Measurements from ENCODE around the gene CTSV. TPM values are rescaled to one million over a fixed set of nuclear protein-coding genes. Genes with fewer than 3 reads are reported as not detected.
"Not testable (repeated sequence)": the region's sequence is repeated elsewhere in the genome, so short reads cannot be mapped to it uniquely, and the experiment has no call there.

The CTSV gene
- total and polyA plus RNA-seq, 8 donors: 0.79 to 1.8 (median 0.99) TPM

DNA sequence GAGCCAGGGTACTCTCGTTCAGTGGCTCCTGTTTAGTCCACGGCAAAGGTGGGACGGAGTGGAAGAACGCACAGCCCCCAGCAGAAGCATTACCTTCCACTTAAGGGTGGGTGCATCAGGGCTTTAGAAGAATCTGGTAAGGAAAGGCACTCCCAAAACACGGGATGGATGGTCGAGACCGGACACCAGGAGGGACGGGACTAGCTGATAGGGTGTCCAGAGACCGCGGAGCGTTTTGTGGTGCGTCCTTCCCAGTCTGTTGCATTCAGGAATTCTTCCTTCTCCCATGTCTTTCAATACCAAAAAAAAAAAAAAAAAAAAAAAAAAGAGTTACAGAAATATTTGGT is 545 bp upstream of the CTSV start:
- no peak for FAIRE-seq
- peak; percentile 38 to 65 (median 54) for ATAC-seq
- Histone ChIP-seq H3K27ac (no peak overlapping the region), H3K4me1 (no peaks in the 10 kb centered on the region), H3K4me3 (peak overlapping the region; percentile 36 to 64 (median 45)), H3K27me3 (no peaks in the 10 kb centered on the region), H3K9me3 (no peaks in the 10 kb centered on the region), H3K36me3 (no peaks in the 10 kb centered on the region)
- WGBS, 2 donors: 2 to 3% methylated on average over 12 of the region's 12 CpGs
- intact Hi-C loops (cut with DNase I): no loop called here
- TF ChIP-seq, protein P1, sequence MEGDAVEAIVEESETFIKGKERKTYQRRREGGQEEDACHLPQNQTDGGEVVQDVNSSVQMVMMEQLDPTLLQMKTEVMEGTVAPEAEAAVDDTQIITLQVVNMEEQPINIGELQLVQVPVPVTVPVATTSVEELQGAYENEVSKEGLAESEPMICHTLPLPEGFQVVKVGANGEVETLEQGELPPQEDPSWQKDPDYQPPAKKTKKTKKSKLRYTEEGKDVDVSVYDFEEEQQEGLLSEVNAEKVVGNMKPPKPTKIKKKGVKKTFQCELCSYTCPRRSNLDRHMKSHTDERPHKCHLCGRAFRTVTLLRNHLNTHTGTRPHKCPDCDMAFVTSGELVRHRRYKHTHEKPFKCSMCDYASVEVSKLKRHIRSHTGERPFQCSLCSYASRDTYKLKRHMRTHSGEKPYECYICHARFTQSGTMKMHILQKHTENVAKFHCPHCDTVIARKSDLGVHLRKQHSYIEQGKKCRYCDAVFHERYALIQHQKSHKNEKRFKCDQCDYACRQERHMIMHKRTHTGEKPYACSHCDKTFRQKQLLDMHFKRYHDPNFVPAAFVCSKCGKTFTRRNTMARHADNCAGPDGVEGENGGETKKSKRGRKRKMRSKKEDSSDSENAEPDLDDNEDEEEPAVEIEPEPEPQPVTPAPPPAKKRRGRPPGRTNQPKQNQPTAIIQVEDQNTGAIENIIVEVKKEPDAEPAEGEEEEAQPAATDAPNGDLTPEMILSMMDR (IDR thresholded peaks at IDR 0.05): no peak
- DNase-seq: peak in 2 of 6 donors; percentile 9 to 42

DNA sequence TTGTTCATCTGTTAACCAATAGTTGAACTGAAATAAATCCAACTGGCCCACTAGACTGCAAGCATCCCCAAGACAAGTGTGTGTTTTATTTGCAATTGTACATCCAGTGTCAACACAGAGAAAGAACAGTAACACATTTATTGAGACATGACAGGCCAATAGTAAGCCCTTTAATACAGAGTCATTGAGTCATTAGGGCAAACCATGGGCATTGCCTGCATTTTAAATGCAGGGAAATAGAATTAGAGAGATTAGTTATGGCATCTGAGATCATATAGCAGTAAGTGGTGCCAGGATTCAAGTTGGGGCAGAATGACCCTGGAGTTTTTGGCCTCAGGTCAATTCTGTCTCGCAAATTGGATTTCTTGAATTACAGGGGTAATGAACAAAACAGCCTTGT is 15.4 kb downstream of the CTSV start:
- H3K9me3 ChIP-seq; H3K36me3 ChIP-seq; H3K27ac ChIP-seq; FAIRE-seq; ATAC-seq; H3K27me3 ChIP-seq; H3K4me3 ChIP-seq; DNase-seq; intact Hi-C loops (cut with DNase I); H3K4me1 ChIP-seq: not testable (repeated sequence)
- 66 to 88% methylated on average over 1 of the region's 1 CpG for WGBS, 2 donors

DNA sequence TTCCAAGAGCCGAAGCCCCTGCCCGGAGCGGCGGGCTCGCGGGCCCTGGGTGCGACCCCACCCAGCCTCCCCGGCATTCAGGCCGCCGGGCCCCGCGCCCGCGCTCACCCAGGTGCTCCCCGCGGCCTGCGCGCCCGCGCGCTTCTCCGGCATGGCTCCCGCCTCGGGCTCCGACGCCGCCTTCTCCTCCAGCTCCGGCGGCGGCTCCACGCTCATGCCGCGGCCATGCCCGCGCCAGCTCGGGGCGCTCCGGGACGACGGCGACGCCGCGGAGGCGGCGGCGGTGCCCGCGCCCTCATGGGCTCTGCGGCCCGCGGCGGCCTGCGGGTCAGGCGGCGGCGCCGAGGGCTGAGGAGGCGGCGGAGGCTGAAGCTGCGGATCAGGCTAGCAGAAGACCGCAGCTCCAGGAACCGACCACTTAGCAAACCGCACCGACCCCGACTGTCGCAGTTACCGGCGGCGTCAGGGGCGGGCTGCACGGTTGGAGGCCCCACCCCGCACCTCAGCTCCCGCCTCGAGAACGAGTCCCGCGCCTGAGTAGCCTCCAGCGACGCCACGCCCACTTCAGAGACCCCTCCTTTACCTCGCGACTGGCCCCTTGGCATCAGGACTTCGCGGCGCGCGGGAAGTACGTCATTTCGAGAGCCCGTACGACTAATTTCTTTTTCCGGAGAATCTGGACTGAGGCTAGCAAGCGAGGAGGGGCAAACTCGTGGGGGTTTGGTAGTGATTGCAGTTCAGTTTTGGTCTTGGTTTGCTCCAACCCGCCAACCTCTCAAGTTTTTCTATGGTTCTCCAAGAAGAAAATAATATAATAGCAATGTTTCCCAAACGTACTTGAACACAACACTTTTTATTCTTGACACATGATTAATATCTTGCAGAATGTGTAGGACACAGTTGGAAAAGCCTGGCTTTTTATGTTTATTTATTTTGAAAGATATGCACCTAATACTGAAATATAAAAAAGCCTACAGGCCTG is 25.5 kb downstream of the CTSV start:
- intact Hi-C loops (cut with DNase I); FAIRE-seq: not testable (repeated sequence)

DNA sequence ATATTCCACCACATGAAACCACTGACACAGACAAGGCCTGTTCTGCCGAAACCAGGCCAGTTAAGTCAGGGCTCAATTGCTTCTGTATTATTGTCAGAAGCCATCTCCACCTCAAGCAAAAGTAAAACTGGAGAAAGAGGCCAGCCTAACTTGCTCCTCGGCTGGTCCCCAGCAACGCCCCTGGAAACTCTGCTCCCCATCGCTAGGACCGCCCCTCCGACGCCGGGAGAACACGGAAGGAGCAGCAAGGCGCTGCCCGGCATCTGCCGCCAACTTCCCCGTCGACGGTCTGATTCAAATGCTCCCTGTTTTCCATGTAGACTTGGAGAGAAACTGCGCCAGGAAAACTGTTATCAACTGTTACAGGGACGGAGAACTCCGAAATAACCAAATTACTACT is 26.3 kb downstream of the CTSV start:
- ATAC-seq (peak; percentile 51 to 82 (median 73)), DNase-seq (peak in 1 of 6 donors; percentile 4)
- intact Hi-C loops (cut with DNase I); FAIRE-seq; H3K4me1 ChIP-seq; H3K27me3 ChIP-seq; H3K36me3 ChIP-seq; H3K9me3 ChIP-seq: not testable (repeated sequence)
- peak overlapping the region; percentile 26 to 79 (median 68) for H3K27ac ChIP-seq
- 0 to 1% methylated on average over 11 to 15 of the region's 18 CpGs for WGBS, 2 donors
- peak overlapping the region; percentile 28 to 58 (median 50) for H3K4me3 ChIP-seq

More for the DNA sequence above, 25.5 kb downstream of the CTSV start:
- DNase-seq: peak; percentile 61 to 83 (median 75)
- Histone ChIP-seq H3K4me3 (peak overlapping the region; percentile 44 to 58 (median 50)), H3K27ac (peak overlapping the region; percentile 57 to 79 (median 74))
- not testable (repeated sequence) for H3K27me3 ChIP-seq, H3K36me3 ChIP-seq, H3K4me1 ChIP-seq, H3K9me3 ChIP-seq
- ATAC-seq: peak; percentile 98
- WGBS, 2 donors: 1% methylated on average over 50 to 97 of the region's 97 CpGs

DNA sequence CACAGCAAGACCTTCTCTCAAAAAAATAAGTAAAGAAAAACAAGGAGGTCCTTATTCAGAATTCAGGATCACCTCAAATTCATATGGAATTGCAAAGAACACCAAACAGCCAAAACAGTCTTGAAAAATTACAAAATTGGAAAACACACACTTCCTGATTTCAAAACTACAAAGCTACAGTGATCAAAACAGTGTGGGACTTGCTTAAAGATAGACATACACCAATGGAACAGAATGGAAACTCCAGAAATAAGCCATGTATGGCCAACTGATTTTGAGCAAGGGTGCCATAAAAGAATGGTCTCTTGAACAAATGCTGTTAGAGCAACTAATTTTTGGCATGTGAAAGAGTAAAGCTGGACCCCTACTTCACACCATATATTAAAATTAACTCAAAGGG is 36.7 kb downstream of the CTSV start:
- H3K4me1 ChIP-seq; H3K27ac ChIP-seq; H3K4me3 ChIP-seq; intact Hi-C loops (cut with DNase I); FAIRE-seq; H3K27me3 ChIP-seq; ATAC-seq; DNase-seq; H3K36me3 ChIP-seq; H3K9me3 ChIP-seq: not testable (repeated sequence)

DNA sequence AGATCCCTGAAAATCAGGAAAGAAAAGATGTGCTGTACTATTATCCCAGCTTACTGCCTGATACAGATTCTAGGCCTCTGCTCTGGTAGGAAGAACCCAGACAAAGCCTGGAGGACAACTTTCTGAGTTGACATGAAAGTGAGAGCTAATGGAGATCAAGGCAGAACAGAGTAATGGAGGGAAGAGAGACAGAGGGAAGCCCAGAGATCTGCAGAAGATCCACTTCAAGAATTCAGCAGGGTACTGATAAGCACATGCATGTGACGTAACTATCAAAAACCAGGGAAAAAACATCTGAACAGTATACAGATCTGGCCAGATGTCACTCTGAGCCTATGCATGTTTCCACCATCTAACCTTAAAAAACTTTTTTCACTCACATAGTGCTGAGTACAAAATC is 37.6 kb downstream of the CTSV start:
- DNase-seq; H3K4me1 ChIP-seq; H3K36me3 ChIP-seq; H3K27me3 ChIP-seq; intact Hi-C loops (cut with DNase I); H3K9me3 ChIP-seq; ATAC-seq; H3K4me3 ChIP-seq; H3K27ac ChIP-seq; FAIRE-seq: not testable (repeated sequence)
- WGBS, 2 donors: 43 to 71% methylated on average over 1 of the region's 1 CpG

DNA sequence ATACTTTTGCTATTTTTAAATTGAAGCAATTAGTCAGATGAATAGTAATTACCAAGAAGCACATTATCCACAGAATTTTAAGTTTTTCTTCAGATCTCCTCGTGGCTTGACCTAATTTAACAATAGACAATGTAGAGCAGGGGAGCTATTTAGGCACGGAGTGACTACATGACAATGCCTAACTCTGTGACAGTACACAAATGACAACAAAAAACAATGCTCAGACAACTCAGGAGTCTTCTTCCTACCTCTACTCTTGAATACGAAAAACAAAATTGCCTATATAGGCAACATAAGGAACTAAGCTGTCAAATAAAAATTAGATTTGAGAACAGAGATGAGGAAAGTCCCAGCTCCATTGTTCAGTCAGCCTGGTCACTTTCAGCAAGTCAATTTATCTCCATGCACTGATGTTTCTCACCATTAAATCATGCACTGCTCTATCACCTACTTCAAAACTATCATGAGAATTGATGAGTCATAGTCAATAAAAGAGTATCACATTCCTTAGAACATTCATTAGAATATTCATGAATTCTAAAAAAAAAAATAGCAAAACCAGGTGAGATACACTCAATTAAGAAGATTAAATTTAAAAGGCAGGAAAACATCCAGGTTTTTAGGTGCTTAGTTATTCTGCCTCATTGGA is 38.7 kb downstream of the CTSV start:
- H3K9me3 ChIP-seq; H3K27me3 ChIP-seq; FAIRE-seq; H3K4me1 ChIP-seq; H3K4me3 ChIP-seq; H3K36me3 ChIP-seq; H3K27ac ChIP-seq; DNase-seq; intact Hi-C loops (cut with DNase I): not testable (repeated sequence)
- WGBS, 2 donors: 71 to 81% methylated on average over 3 of the region's 3 CpGs
- ATAC-seq: peak in 3 of 4 donors; percentile 34 to 51 (median 38)

DNA sequence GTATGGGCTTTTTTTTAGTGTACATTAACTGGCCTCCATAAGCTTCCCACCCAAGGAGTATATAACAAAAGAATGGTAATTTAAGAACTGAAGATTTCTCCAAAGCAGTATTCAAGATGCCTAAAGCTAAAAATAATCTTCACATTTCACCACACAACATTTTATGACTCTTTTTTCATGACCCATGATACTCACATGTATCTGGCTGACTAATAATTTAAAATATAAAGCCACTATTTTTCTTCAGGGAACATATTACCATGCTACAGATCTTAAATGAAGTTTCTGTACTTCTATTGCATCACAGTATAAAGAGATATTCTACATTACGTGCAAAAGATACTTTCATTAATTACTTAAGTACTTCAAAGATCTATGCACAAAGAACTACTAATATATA is 39.2 kb downstream of the CTSV start:
- ATAC-seq; FAIRE-seq; H3K27ac ChIP-seq; intact Hi-C loops (cut with DNase I); H3K36me3 ChIP-seq; DNase-seq; H3K9me3 ChIP-seq; H3K4me3 ChIP-seq; H3K27me3 ChIP-seq; H3K4me1 ChIP-seq: not testable (repeated sequence)
- WGBS, 2 donors: 96% methylated on average over 1 of the region's 1 CpG

DNA sequence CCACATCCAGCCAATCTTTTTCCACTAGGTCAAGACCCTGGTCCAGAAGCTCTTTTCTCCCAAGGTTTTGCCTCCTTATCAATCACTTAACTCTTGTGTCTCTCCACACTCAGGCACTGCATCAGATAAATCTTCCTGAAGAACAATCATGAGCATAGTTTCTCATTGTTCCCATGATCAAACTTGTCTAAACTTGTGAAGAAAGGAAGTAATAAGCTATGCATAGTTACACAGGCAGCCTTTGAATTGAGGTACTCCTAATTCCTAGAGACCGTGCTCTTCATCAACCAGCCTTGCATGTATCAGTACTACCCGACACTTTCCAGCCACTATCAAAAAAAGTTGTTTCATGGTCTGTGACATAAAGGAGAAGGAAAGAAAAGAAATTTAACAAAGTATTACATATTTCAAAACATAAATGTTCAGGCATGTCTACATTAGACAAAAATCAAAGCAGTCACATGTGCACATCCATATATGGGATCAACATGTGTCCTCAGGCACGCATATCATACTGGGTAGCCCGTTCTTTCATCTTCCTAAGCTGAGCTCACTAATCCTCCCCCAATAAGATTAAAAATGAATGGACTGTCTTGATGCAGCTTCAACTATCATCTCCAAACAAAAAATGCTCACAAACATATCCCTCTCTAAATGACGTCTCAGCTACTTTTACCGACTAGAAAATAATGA is 41.8 kb downstream of the CTSV start:
- H3K27me3 ChIP-seq; FAIRE-seq; ATAC-seq; H3K27ac ChIP-seq; H3K4me1 ChIP-seq; H3K4me3 ChIP-seq; H3K36me3 ChIP-seq; intact Hi-C loops (cut with DNase I); H3K9me3 ChIP-seq; DNase-seq: not testable (repeated sequence)
- 91 to 93% methylated on average over 5 of the region's 6 CpGs for WGBS, 2 donors

DNA sequence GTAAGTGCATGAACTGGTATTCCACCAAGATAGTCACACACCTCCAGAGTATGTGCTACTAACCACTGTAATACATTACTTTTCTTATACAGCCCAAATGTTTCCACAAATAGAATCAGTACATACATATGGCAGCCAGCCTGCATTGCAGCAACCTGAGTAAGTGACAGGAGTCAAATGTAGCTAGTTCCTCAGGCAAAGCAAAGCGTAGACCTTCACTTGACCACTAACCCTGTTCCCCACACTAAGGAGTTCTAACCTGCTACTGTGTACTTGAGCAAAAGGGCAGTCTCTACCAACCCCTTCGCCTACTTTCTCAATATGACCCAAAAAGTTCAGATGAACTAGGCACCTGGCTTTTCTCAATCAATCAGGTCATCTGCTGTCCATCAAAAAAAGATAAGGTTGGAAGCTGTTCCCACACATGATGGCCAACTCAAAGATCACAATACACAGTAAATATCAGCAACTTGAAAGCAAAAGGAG is 44.4 kb downstream of the CTSV start:
- ATAC-seq; H3K9me3 ChIP-seq; H3K36me3 ChIP-seq; DNase-seq; FAIRE-seq; H3K27ac ChIP-seq; H3K27me3 ChIP-seq; intact Hi-C loops (cut with DNase I); H3K4me1 ChIP-seq; H3K4me3 ChIP-seq: not testable (repeated sequence)
- no CpG with 5 or more reads among the region's 2 CpGs for whole genome bisulfite sequencing, 2 donors

Measured in pancreas (tissue), 10 donors.